ENCODE results near the gene SUN1.

SUN1 gene

GRCh38 chr7:894164-894867 is 62.0 kb downstream of the SUN1 start:
- DNase-seq: no peak

- no peak for DNase-seq
Observed at GRCh38 chr7:894927-895450, 62.7 kb downstream of the SUN1 start.

GRCh38 chr7:895451-896052 is 63.3 kb downstream of the SUN1 start:
- DNase-seq: no peak

- no peak for DNase-seq
Observed at GRCh38 chr7:896346-897075, 64.2 kb downstream of the SUN1 start.

GRCh38 chr7:897086-897485 is 64.8 kb downstream of the SUN1 start:
- DNase-seq: no peak

- DNase-seq: peak; percentile 6
Observed at GRCh38 chr7:897771-898376, 65.6 kb downstream of the SUN1 start.

GRCh38 chr7:898460-898854 is 66.2 kb downstream of the SUN1 start:
- no peak for DNase-seq

GRCh38 chr7:898855-899681 is 66.8 kb downstream of the SUN1 start:
- no peak for DNase-seq

- DNase-seq: no peak
Observed at GRCh38 chr7:899806-900205, 67.5 kb downstream of the SUN1 start.

- no peak for DNase-seq
Observed at GRCh38 chr7:900331-901040, 68.2 kb downstream of the SUN1 start.

- no peak for DNase-seq
Observed at GRCh38 chr7:901041-901387, 68.7 kb downstream of the SUN1 start.

GRCh38 chr7:901388-902154 is 69.3 kb downstream of the SUN1 start:
- DNase-seq: peak; percentile 83

GRCh38 chr7:902996-903395 is 70.7 kb downstream of the SUN1 start:
- DNase-seq: no peak

- no peak for DNase-seq
Observed at GRCh38 chr7:903921-904755, 71.9 kb downstream of the SUN1 start.

- DNase-seq: peak; percentile 32
Observed at GRCh38 chr7:904847-905246, 72.6 kb downstream of the SUN1 start.

- DNase-seq: no peak
Observed at GRCh38 chr7:906776-907157, 74.5 kb downstream of the SUN1 start.

GRCh38 chr7:907158-907980 is 75.1 kb downstream of the SUN1 start:
- DNase-seq: no peak

- no peak for DNase-seq
Observed at GRCh38 chr7:908159-908581, 75.9 kb downstream of the SUN1 start.

Measured in fibroblast of skin of right biceps (primary cell).